Panc1 (cell line): ENCODE results near the gene HBP1. TPM values are rescaled to one million over a fixed set of nuclear protein-coding genes. Genes with fewer than 3 reads are reported as not detected.
"Not testable (repeated sequence)": the region's sequence is repeated elsewhere in the genome, so short reads cannot be mapped to it uniquely, and the experiment has no call there.

Experiments used
- ATAC-seq: fragments of 200-7000 bp; cut with Tn5 transposase; 2 replicates; pipeline ENCODE4 v1.9.1; 2020; ENCODE audit warnings: mild to moderate bottlenecking, moderate library complexity
- BruUV-seq: library from RNA; stranded (reverse); fragments of 400-500 nt; replicated peaks from 2 replicates; lab custom pipeline; 2021; lab: Mats Ljungman, UMichigan
- CTCF ChIA-PET: fragments of 300-600 bp; sonication (Branson Sonifier 250); formaldehyde crosslinking; loops from one replicate; lab custom pipeline; 2022; ENCODE audit warnings: antibody characterized with exemption; lab: Charles Lee
- POLR2A ChIA-PET: fragments of 300-600 bp; sonication (Branson Sonifier 250); formaldehyde crosslinking; loops from one replicate; lab custom pipeline; 2022; ENCODE audit warnings: antibody characterized with exemption; lab: Charles Lee
- DNase-seq: peaks from one replicate; pipeline ENCODE4 v3.0.0-alpha.2; 2010; ENCODE audit warnings: low read depth, low spot score
- H3K27ac ChIP-seq: 2 replicates; pipeline ENCODE4 v1.5.1; 2011; ENCODE audit warnings: mild to moderate bottlenecking, low read length, inconsistent platforms
- H3K27me3 ChIP-seq: fragments of 200-500 bp; sonication (Bioruptor generic); 2 replicates; pipeline ENCODE4 v1.6.0; 2014; ENCODE audit warnings: low read length, inconsistent platforms; ENCODE audit not compliant: control insufficient read depth, insufficient read depth
- H3K36me3 ChIP-seq: fragments of 200-500 bp; sonication (Bioruptor generic); 2 replicates; pipeline ENCODE4 v1.5.1; 2014; ENCODE audit warnings: inconsistent platforms, mild to moderate bottlenecking, low read length, moderate library complexity; ENCODE audit not compliant: control insufficient read depth, insufficient read depth
- H3K4me1 ChIP-seq: 2 replicates; pipeline ENCODE4 v1.5.1; 2011; ENCODE audit warnings: inconsistent platforms, mild to moderate bottlenecking, low read length, moderate library complexity; ENCODE audit not compliant: control insufficient read depth, insufficient read depth
- H3K4me3 ChIP-seq, 2 experiments: 2 replicates each; pipeline ENCODE4 v1.5.1; 2011 to 2012; ENCODE audit warnings: low read depth in 2 of 2, low read length in 2 of 2, mild to moderate bottlenecking in 2 of 2, inconsistent platforms in 1 of 2, moderate library complexity in 1 of 2
- H3K9me3 ChIP-seq: fragments of 200-500 bp; sonication (Bioruptor generic); 2 replicates; pipeline ENCODE4 v1.5.1; 2014; ENCODE audit warnings: low read depth, mild to moderate bottlenecking, inconsistent platforms, low read length, moderate library complexity; ENCODE audit not compliant: control insufficient read depth, insufficient read depth
- POLR2AphosphoS5 ChIP-seq: IDR thresholded peaks from 2 replicates; pipeline ENCODE4 v1.6.1; 2012; ENCODE audit warnings: mild to moderate bottlenecking, low read depth, low read length, moderate library complexity
- SIN3A ChIP-seq: IDR thresholded peaks from 2 replicates; pipeline ENCODE4 v1.6.1; 2012; ENCODE audit warnings: low read depth, mild to moderate bottlenecking, low read length, moderate library complexity, borderline replicate concordance; ENCODE audit not compliant: insufficient read depth
- TCF7L2 ChIP-seq: IDR thresholded peaks from 2 replicates; pipeline ENCODE4 v1.6.1; 2011; ENCODE audit warnings: mild to moderate bottlenecking, low read depth, low read length, inconsistent platforms
- in situ Hi-C: cut with HindIII; loops from 2 replicates; pipeline ENCODE4 v1.10.0; 2016; ENCODE audit warnings: low sequenced_read_pairs, low pct_unique_long_range_greater_than_20kb
- intact Hi-C: fragments of 100-400 bp; cut with micrococcal nuclease; formaldehyde crosslinking; loops from one replicate; pipeline ENCODE4 v1.10.0; 2022; ENCODE audit not compliant: unreplicated experiment
- total RNA-seq: library from RNA; stranded (reverse); gene quantifications from one replicate; pipeline ENCODE4 v1.2.1, GENCODE V29; 2021; ENCODE audit not compliant: unreplicated experiment
- TF ChIP-seq, protein P1 (sequence below), 2 experiments: IDR thresholded peaks; 2 replicates each; pipeline ENCODE4 v1.6.1; 2011 to 2012; ENCODE audit warnings: low read depth in 2 of 2, control low read depth in 1 of 2, low read length in 1 of 2, mild to moderate bottlenecking in 1 of 2, moderate library complexity in 1 of 2; ENCODE audit not compliant: insufficient read depth in 1 of 2
- TF ChIP-seq, protein P2 (sequence below): fragments of 450-650 bp; IDR thresholded peaks from 2 replicates; pipeline ENCODE4 v1.5.1; 2017; ENCODE audit warnings: mild to moderate bottlenecking

Gene HBP1
- total RNA-seq, 1 experiment from 2014 or later = 28.1 TPM

DNA sequence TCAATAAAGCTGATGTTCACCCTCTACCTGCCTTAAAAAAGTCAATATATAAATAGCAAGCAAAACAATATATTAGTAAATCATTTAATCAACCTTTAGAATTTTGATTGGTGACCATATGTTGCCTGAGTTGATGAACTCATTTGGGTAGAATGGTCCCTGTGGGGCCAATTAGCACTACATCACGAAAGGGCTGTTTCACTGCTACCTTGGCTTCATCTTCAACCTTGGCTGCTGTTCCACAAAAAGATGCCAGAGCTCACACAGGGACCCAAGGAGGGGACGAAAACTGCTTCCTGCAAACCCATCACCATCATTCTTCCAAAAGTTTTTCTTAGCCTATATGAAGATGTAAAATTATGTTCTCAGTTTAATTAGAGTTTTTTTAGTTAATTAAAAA is 35.4 kb upstream of the HBP1 start:
- in situ Hi-C loops = no loop called here

DNA sequence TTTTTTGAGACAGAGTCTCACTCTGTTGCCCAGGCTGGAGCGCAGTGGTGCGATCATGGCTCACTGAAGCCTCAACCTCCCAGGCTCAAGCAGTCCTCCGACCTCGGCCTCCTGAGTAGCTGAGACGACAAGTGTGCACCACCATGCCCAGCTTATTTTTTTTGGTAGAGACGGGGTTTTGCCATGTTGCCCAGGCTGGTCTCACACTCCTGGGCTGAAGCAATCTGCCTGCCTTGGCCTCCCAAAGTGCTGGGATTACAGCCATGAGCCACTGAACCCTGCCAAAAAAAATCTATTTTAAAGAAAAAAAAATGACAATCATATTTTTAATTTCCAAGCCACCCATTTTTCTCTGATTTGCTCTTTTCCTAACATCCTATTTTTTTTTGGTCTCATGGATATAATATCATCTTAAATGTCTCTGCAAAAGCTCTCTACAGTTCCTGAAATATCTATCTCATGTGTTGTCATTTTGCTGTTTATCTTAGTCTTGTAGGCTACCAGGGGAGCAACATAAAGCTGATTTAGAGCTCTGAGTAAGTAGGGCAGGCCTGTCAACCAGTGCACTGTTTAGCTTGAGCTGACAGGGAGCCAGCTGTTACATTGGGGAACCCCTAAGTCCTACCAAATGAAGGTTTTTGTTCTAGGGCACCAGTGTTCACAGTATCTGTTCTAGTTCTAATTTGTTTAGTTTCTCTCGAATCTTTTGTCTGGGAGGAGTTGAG is 29.9 kb upstream of the HBP1 start:
- in situ Hi-C loops = no loop called here
- Histone ChIP-seq H3K4me3 (no peak overlapping the region), H3K27ac (no peak overlapping the region), H3K36me3 (no peaks in the 10 kb centered on the region), H3K9me3 (no peaks in the 10 kb centered on the region), H3K27me3 (peaks cover 11% of the 10 kb centered on the region), H3K4me1 (no peaks in the 10 kb centered on the region)
- TF ChIP-seq TCF7L2 (no peak), SIN3A (no peak), POLR2AphosphoS5 (no peak)
- TF ChIP-seq, protein P1, sequence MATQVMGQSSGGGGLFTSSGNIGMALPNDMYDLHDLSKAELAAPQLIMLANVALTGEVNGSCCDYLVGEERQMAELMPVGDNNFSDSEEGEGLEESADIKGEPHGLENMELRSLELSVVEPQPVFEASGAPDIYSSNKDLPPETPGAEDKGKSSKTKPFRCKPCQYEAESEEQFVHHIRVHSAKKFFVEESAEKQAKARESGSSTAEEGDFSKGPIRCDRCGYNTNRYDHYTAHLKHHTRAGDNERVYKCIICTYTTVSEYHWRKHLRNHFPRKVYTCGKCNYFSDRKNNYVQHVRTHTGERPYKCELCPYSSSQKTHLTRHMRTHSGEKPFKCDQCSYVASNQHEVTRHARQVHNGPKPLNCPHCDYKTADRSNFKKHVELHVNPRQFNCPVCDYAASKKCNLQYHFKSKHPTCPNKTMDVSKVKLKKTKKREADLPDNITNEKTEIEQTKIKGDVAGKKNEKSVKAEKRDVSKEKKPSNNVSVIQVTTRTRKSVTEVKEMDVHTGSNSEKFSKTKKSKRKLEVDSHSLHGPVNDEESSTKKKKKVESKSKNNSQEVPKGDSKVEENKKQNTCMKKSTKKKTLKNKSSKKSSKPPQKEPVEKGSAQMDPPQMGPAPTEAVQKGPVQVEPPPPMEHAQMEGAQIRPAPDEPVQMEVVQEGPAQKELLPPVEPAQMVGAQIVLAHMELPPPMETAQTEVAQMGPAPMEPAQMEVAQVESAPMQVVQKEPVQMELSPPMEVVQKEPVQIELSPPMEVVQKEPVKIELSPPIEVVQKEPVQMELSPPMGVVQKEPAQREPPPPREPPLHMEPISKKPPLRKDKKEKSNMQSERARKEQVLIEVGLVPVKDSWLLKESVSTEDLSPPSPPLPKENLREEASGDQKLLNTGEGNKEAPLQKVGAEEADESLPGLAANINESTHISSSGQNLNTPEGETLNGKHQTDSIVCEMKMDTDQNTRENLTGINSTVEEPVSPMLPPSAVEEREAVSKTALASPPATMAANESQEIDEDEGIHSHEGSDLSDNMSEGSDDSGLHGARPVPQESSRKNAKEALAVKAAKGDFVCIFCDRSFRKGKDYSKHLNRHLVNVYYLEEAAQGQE (IDR thresholded peaks at IDR 0.05; ENCODE audit: insufficient read depth in 1 of 2, low read depth in 2 of 2, low read length in 1 of 2) = no peak
- TF ChIP-seq, protein P2, sequence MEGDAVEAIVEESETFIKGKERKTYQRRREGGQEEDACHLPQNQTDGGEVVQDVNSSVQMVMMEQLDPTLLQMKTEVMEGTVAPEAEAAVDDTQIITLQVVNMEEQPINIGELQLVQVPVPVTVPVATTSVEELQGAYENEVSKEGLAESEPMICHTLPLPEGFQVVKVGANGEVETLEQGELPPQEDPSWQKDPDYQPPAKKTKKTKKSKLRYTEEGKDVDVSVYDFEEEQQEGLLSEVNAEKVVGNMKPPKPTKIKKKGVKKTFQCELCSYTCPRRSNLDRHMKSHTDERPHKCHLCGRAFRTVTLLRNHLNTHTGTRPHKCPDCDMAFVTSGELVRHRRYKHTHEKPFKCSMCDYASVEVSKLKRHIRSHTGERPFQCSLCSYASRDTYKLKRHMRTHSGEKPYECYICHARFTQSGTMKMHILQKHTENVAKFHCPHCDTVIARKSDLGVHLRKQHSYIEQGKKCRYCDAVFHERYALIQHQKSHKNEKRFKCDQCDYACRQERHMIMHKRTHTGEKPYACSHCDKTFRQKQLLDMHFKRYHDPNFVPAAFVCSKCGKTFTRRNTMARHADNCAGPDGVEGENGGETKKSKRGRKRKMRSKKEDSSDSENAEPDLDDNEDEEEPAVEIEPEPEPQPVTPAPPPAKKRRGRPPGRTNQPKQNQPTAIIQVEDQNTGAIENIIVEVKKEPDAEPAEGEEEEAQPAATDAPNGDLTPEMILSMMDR = no peak
- ATAC-seq = no peak
- no TSS peak for BruUV-seq
- POLR2A ChIA-PET = no interaction called here
- no peak for DNase-seq
- CTCF ChIA-PET = no interaction called here
- intact Hi-C loops = no loop called here

More for the DNA sequence above, 35.4 kb upstream of the HBP1 start:
- Histone ChIP-seq H3K4me3 (no peak overlapping the region), H3K36me3 (no peaks in the 10 kb centered on the region), H3K4me1 (no peaks in the 10 kb centered on the region), H3K27ac (no peak overlapping the region), H3K9me3 (no peaks in the 10 kb centered on the region), H3K27me3 (peaks cover 9% of the 10 kb centered on the region)
- TF ChIP-seq POLR2AphosphoS5 (no peak), SIN3A (no peak), TCF7L2 (no peak)
- TF ChIP-seq, protein P1 (IDR thresholded peaks at IDR 0.05; ENCODE audit: insufficient read depth in 1 of 2, low read depth in 2 of 2, low read length in 1 of 2) = no peak
- TF ChIP-seq, protein P2 = no peak
- CTCF ChIA-PET = no interaction called here
- ATAC-seq (no peak), DNase-seq (no peak)
- POLR2A ChIA-PET = no interaction called here
- no TSS peak for BruUV-seq
- intact Hi-C loops = no loop called here

DNA sequence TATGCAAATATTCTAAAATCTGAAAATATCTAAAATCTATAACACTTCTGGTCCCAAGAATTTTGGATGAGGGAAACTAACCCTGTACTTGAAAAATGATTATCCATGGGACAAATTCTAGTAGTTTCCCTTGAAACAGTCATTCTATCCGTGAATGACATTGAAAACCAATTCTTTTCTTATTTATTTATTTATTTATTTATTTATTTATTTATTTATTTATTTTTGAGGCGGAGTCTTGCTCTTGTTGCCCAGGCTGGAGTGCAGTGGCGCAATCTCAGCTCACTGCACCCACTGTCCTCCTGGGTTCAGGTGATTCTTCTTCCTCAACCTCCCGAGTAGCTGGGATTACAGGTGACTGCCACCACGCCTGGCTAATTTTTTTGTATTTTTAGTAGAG is 24.9 kb upstream of the HBP1 start:
- H3K9me3 ChIP-seq, H3K36me3 ChIP-seq, DNase-seq, H3K4me1 ChIP-seq, POLR2A ChIA-PET, ATAC-seq, H3K4me3 ChIP-seq, intact Hi-C loops, CTCF ChIA-PET, in situ Hi-C loops, H3K27me3 ChIP-seq, H3K27ac ChIP-seq, BruUV-seq: not testable (repeated sequence)
